Measurements from ENCODE around the gene PRKCZ. TPM values are rescaled to one million over a fixed set of nuclear protein-coding genes. Genes with fewer than 3 reads are reported as not detected.

PRKCZ gene
- polyA plus RNA-seq, 1 of the 3 experiments (the other 2 are of a cell fraction) = 24.2 TPM

DNA sequence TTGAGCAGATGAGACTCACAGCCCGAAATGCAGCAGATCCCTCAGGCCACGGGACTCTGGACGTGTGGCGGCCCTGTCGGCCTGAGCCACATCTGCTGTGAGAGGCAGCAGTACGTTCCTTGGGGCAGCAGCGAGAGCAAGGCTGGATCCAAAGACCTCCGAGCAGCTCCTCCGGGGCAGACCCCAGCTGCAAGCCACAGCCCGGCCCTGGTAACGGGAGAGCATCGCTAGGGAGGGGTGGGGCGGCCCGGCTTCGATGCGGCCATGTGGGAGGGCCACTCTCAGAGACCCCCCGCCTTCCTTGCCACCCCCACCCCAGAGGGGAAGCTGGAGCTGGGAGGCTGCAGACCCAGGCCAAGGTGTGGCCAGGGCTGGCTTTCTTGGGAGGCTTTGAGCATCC, 17.8 kb downstream of the PRKCZ start (continued):
- TF ChIP-seq REST (IDR thresholded peaks at IDR 0.05; ENCODE audit: low read depth, low read length) = no peak
- TF ChIP-seq TEAD4 (IDR thresholded peaks at IDR 0.05; ENCODE audit: borderline replicate concordance, insufficient read depth) = no peak
- TF ChIP-seq EZH2phosphoT487 (IDR thresholded peaks at IDR 0.05; ENCODE audit: borderline replicate concordance, low read depth) = no peak
- no peak for TF ChIP-seq NRF1 (IDR thresholded peaks at IDR 0.05; ENCODE audit: low read depth, low read length)
- TF ChIP-seq EP300 (IDR thresholded peaks at IDR 0.05; ENCODE audit: borderline replicate concordance in 1 of 2, low read depth in 1 of 2, low read length in 1 of 2) = no peak

- TF ChIP-seq FOXM1 (IDR thresholded peaks at IDR 0.05; ENCODE audit: low read depth) = no peak
- Histone ChIP-seq H3K4me3 (ENCODE audit: low read depth in 2 of 2, low read length in 1 of 2) (no peak overlapping the region), H3K27me3 (ENCODE audit: insufficient read depth) (no peaks in the 10 kb centered on the region), H3K4me1 (ENCODE audit: control insufficient read depth in 1 of 2, insufficient read depth in 2 of 2, low read depth in 1 of 2, low read length in 1 of 2) (peaks cover 0 to 6% of the 10 kb centered on the region in 2 experiments; a peak in 1 of 4 replicates), H3F3A (replicated peaks; ENCODE audit: insufficient read depth) (no peaks in the 10 kb centered on the region), H3K79me2 (ENCODE audit: insufficient read depth) (no peaks in the 10 kb centered on the region; the same call in 1 of the 2 replicates), H2AFZ (ENCODE audit: low read depth) (no peak overlapping the region), H3K27ac (ENCODE audit: low read depth in 2 of 2, low read length in 1 of 2) (no peak overlapping the region), H3K4me2 (no peak overlapping the region), H3K9ac (no peak overlapping the region), H3K9me3 (no peaks in the 10 kb centered on the region), H4K20me1 (ENCODE audit: insufficient read depth) (no peaks in the 10 kb centered on the region), H3K9me2 (no peaks in the 10 kb centered on the region), H3K36me3 (replicated peaks in 1 of 2; ENCODE audit: control insufficient read depth in 1 of 2, insufficient read depth in 2 of 2, low read length in 1 of 2) (peaks cover 0 to 4% of the 10 kb centered on the region in 2 experiments)
- 90% methylated on average over 17 of the region's 19 CpGs for WGBS (ENCODE audit: low lambda C conversion rate)
- CTCF ChIA-PET = no interaction called here
- POLR2A ChIA-PET = no interaction called here
- no peak for DNase-seq
Observed at GRCh38 chr1:2068951-2069350, 18.7 kb downstream of the PRKCZ start.

GRCh38 chr1:2070016-2070415, 19.8 kb downstream of the PRKCZ start:
- no peaks in the 10 kb centered on the region for H3K27me3 ChIP-seq (ENCODE audit: insufficient read depth)
- no peak for DNase-seq
- no peak overlapping the region for H3K4me3 ChIP-seq (ENCODE audit: low read depth in 2 of 2, low read length in 1 of 2)
- TF ChIP-seq GABPA (IDR thresholded peaks at IDR 0.05; ENCODE audit: low read depth) (no peak), MXI1 (IDR thresholded peaks at IDR 0.05; ENCODE audit: low read depth, low read length) (no peak)
- H3F3A ChIP-seq (replicated peaks; ENCODE audit: insufficient read depth) = no peaks in the 10 kb centered on the region
- H3K9me3 ChIP-seq = no peaks in the 10 kb centered on the region
- WGBS (ENCODE audit: low lambda C conversion rate) = 85% methylated on average over 6 of the region's 11 CpGs
- H4K20me1 ChIP-seq (ENCODE audit: insufficient read depth) = no peaks in the 10 kb centered on the region
- no peak overlapping the region for H3K9ac ChIP-seq
- no peaks in the 10 kb centered on the region for H3K9me2 ChIP-seq
- peaks cover 0 to 17% of the 10 kb centered on the region in 2 experiments; a peak in 1 of 4 replicates for H3K4me1 ChIP-seq (ENCODE audit: control insufficient read depth in 1 of 2, insufficient read depth in 2 of 2, low read depth in 1 of 2, low read length in 1 of 2)
- H2AFZ ChIP-seq (ENCODE audit: low read depth) = no peak overlapping the region
- H3K27ac ChIP-seq (ENCODE audit: low read depth in 2 of 2, low read length in 1 of 2) = no peak overlapping the region
- H3K79me2 ChIP-seq (ENCODE audit: insufficient read depth) = 0 out of 2 replicates have a peak, but pooled peaks cover 3% of the 10 kb centered on the region
- H3K4me2 ChIP-seq = no peak overlapping the region
- ChIA-PET POLR2A (no interaction called here), CTCF (interaction anchor here (2.8 kb wide), 1 partner anchor 25 kb away, joined by 12 read pairs; no protein-coding TSS in a partner anchor)
- peaks cover 0 to 2% of the 10 kb centered on the region in 2 experiments for H3K36me3 ChIP-seq (replicated peaks in 1 of 2; ENCODE audit: control insufficient read depth in 1 of 2, insufficient read depth in 2 of 2, low read length in 1 of 2)

Data from SK-N-SH (cell line).